ENCODE measurements around the gene PIK3CB.

The PIK3CB gene

DNA sequence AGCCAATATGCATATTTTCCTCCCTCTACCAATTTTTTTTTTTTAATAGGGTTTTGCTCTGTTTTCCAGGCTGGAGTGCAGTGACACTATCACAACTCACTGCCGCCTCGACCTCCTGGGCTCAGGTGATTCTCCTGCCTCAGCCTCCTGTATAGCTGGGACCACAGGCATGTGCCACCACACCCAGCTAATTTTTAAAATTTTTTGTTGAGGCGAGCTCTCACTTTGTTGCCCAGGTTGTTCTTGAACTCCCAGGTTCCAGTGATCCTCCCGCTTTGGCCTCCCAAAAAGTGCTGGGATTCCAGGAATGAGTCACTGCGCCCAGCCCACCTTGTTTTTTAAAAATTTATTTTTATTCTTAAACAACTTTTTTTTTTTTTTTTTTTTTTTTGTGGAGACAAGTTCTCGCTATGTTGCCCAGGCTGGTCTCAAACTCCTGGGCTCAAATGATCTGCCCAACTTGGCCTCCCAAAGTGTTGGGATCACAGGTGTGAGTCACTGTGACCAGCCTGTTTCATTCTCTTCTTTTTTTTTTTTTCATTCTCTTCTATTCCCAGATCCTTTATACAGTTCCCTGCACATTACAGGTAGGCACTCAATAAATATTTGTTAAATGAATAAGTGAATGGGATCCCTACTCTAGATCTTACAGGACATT, 40.5 kb upstream of the PIK3CB start:
- no peak for DNase-seq (ENCODE audit: low read depth, low spot score)
- TF ChIP-seq, protein P1, sequence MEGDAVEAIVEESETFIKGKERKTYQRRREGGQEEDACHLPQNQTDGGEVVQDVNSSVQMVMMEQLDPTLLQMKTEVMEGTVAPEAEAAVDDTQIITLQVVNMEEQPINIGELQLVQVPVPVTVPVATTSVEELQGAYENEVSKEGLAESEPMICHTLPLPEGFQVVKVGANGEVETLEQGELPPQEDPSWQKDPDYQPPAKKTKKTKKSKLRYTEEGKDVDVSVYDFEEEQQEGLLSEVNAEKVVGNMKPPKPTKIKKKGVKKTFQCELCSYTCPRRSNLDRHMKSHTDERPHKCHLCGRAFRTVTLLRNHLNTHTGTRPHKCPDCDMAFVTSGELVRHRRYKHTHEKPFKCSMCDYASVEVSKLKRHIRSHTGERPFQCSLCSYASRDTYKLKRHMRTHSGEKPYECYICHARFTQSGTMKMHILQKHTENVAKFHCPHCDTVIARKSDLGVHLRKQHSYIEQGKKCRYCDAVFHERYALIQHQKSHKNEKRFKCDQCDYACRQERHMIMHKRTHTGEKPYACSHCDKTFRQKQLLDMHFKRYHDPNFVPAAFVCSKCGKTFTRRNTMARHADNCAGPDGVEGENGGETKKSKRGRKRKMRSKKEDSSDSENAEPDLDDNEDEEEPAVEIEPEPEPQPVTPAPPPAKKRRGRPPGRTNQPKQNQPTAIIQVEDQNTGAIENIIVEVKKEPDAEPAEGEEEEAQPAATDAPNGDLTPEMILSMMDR (IDR thresholded peaks at IDR 0.05; ENCODE audit: insufficient read depth, low read length, missing control alignments): no peak
- no peak overlapping the region for H3K4me3 ChIP-seq (ENCODE audit: low read depth, low read length)
- CTCF ChIA-PET: interaction anchor here (2.7 kb wide), 1 partner anchor 40 kb away, joined by 13 read pairs; no protein-coding TSS in a partner anchor
- POLR2A ChIA-PET: no interaction called here

DNA sequence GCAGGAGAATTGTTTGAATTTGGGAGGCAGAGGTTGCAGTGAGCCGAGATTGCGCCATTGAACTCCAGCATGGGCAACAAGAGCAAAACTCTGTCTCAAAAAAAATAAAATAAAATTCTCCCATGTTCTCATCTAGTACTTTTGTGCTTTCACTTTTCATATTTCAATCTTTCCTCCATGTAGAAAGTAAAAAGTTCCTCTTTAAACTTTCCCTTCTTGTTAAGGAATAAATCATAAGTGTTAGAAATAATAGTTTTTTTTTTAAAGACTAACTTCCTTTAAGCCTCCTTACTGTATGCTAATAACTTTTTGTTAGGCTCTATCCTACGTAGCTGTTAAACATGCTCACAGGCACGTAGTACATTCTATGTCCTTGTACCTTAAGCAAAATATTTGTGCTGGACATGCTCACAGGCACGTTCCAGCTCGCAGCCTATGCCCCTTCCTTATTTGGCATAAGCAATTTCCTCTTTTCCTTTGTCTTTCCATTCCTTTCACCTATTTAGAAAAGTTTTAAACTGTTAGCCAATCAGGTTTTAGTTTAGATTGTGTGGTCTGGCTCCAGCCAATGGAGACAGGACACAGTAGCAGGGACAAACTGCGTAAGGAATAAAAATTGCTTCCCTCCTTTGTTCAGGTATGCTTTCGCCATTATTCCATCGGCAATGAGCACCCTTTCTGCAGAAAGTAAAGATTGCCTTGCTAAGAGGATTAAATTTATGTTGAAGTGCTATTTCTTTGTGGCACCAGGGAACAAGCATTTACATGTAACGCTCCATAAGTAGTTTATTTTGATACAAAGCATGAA, 38.9 kb upstream of the PIK3CB start:
- no peak for DNase-seq (ENCODE audit: low read depth, low spot score)
- TF ChIP-seq, protein P1 (IDR thresholded peaks at IDR 0.05; ENCODE audit: insufficient read depth, low read length, missing control alignments): no peak
- ChIA-PET CTCF (interaction anchor here (1.3 to 2.7 kb wide), 2 partner anchors 42 kb away, joined by 4 to 13 read pairs; no protein-coding TSS in a partner anchor), POLR2A (no interaction called here)
- no peak overlapping the region for H3K4me3 ChIP-seq (ENCODE audit: low read depth, low read length)

DNA sequence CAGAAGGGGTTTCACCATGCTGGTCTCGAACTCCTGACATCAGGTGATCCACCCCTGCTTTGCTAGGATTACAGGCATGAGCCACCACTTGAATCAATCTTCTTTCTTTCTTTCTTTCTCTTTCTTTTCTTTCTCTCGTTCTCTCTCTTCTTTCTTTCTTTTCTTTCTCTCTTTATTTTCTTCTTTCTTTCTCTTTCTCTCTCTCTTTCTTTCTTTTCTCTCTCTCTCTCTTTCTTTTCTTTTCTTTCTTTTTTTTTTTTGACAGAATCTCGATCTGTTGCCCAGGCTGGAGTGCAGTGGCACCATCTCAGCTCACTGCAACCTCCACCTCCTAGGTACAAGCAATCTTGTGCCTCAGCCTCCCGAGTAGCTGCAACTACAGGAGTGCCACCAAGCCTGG, 37.9 kb upstream of the PIK3CB start:
- ChIA-PET CTCF (interaction anchor here (1.3 kb wide), 1 partner anchor 43 kb away, joined by 4 read pairs; no protein-coding TSS in a partner anchor), POLR2A (no interaction called here)
- TF ChIP-seq, protein P1 (IDR thresholded peaks at IDR 0.05; ENCODE audit: insufficient read depth, low read length, missing control alignments): no peak
- no peak for DNase-seq (ENCODE audit: low read depth, low spot score)
- no peak overlapping the region for H3K4me3 ChIP-seq (ENCODE audit: low read depth, low read length)

DNA sequence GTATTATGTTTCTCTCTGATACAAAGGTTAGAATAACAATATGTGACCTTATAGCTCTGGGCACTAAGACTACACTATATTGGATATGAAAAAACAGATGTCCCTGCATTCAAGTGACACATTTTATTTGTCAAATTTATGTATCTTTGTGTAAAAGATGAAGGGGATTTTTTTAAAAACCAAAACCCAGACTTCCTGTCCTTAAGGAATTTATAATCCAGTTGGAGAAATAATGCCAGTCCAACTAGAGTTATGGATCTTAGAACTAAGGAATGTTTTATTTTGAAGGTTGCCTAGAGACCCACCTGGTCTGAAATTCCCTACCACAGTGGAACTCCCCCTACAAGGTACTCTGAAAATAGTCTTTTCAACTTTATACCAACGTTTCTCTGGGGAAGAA, 33.3 kb upstream of the PIK3CB start:
- H3K4me3 ChIP-seq (ENCODE audit: low read depth, low read length): no peak overlapping the region
- TF ChIP-seq, protein P1 (IDR thresholded peaks at IDR 0.05; ENCODE audit: insufficient read depth, low read length, missing control alignments): no peak
- DNase-seq (ENCODE audit: low read depth, low spot score): no peak
- ChIA-PET POLR2A (no interaction called here), CTCF (interaction anchor here (0.6 kb wide), 1 partner anchor 39 kb away, joined by 4 read pairs; no protein-coding TSS in a partner anchor)

DNA sequence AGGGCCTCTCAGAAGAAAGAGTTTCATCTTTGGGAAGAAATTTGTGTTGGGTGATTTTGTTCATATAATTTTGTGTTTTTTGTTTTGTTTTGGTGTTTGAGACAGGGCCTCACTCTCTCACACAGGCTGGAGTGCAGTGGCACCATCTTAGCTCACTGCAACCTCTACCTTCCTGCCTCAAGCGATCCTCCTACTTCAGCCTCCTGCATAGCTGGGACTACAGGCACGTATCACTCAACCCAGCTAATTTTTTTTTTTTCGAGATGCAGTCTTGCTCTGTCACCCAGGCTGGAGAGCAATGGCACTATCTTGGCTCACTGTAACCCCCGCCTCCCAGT, 29.0 kb upstream of the PIK3CB start:
- DNase-seq (ENCODE audit: low read depth, low spot score): no peak
- POLR2A ChIA-PET: no interaction called here
- CTCF ChIA-PET: interaction anchor here (4.6 kb wide), 1 partner anchor 52 kb away, joined by 28 read pairs; no protein-coding TSS in a partner anchor
- no peak overlapping the region for H3K4me3 ChIP-seq (ENCODE audit: low read depth, low read length)
- TF ChIP-seq, protein P1 (IDR thresholded peaks at IDR 0.05; ENCODE audit: insufficient read depth, low read length, missing control alignments): no peak
